Neural progenitor cell (in vitro differentiated cells): ENCODE results near the gene SDHA.
"Not testable (repeated sequence)": the region's sequence is repeated elsewhere in the genome, so short reads cannot be mapped to it uniquely, and the experiment has no call there.

Experiments used
- EZH2 ChIP-seq: fragments of 200-600 bp; sonication (generic); IDR thresholded peaks from 2 replicates; pipeline ENCODE4 v1.6.1; 2017; ENCODE audit warnings: antibody characterized with exemption, mild to moderate bottlenecking, moderate library complexity
- EZH2phosphoT487 ChIP-seq: fragments of 200-600 bp; sonication (generic); IDR thresholded peaks from 2 replicates; pipeline ENCODE4 v1.6.1; 2017; ENCODE audit warnings: antibody characterized with exemption
- TF ChIP-seq, protein P1 (sequence below): fragments of 200-600 bp; sonication (generic); IDR thresholded peaks from 2 replicates; pipeline ENCODE4 v1.5.1; 2017; ENCODE audit warnings: antibody characterized with exemption, mild to moderate bottlenecking

- TF ChIP-seq, protein P1, sequence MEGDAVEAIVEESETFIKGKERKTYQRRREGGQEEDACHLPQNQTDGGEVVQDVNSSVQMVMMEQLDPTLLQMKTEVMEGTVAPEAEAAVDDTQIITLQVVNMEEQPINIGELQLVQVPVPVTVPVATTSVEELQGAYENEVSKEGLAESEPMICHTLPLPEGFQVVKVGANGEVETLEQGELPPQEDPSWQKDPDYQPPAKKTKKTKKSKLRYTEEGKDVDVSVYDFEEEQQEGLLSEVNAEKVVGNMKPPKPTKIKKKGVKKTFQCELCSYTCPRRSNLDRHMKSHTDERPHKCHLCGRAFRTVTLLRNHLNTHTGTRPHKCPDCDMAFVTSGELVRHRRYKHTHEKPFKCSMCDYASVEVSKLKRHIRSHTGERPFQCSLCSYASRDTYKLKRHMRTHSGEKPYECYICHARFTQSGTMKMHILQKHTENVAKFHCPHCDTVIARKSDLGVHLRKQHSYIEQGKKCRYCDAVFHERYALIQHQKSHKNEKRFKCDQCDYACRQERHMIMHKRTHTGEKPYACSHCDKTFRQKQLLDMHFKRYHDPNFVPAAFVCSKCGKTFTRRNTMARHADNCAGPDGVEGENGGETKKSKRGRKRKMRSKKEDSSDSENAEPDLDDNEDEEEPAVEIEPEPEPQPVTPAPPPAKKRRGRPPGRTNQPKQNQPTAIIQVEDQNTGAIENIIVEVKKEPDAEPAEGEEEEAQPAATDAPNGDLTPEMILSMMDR, result not testable (repeated sequence)
- TF ChIP-seq EZH2phosphoT487, EZH2: not testable (repeated sequence)
Measured at GRCh38 chr5:273491-273890, 55.4 kb downstream of the SDHA start.
